ENCODE results near the gene KIAA1671. TPM values are rescaled to one million over a fixed set of nuclear protein-coding genes. Genes with fewer than 3 reads are reported as not detected.

The KIAA1671 gene
- total and polyA plus RNA-seq, 9 of the 15 experiments (the other 6 are each of a cell fraction or from before 2014, with no cell fraction given) = under 0.01 to 0.11 (median 0.02) TPM; not detected in 5

- H3K79me2 ChIP-seq (ENCODE audit: control insufficient read depth, insufficient read depth, low read length) = no peaks in the 10 kb centered on the region
- H4K20me1 ChIP-seq (replicated peaks; ENCODE audit: control insufficient read depth, insufficient read depth, low read length) = no peaks in the 10 kb centered on the region
- DNase-seq (ENCODE audit: extremely low read depth in 1 of 4, low spot score in 3 of 4) = peak in 1 of 4 experiments; percentile 4
- CTCF ChIA-PET (ENCODE audit: low intra/inter-chr PET ratio) = interaction anchor here (0.5 to 1.1 kb wide), 2 partner anchors 120 to 765 kb away, joined by 3 to 4 read pairs; no protein-coding TSS in a partner anchor
- intact Hi-C loops (cut with micrococcal nuclease) = loop anchor here (5.0 kb wide), 1 partner anchor 120 kb away; no protein-coding TSS in a partner anchor
- H3K27me3 ChIP-seq (ENCODE audit: control insufficient read depth in 2 of 2, insufficient read depth in 2 of 2, low read length in 2 of 2) = peaks cover 0 to 5% of the 10 kb centered on the region in 2 experiments; a peak in 1 of 5 replicates
- no peak overlapping the region for H3K9ac ChIP-seq (ENCODE audit: insufficient read depth in 1 of 2, low read depth in 2 of 2, low read length in 2 of 2)
- no peaks in the 10 kb centered on the region for H3K9me3 ChIP-seq (replicated peaks; ENCODE audit: control insufficient read depth, insufficient read depth, low read depth, low read length)
- no peak for ATAC-seq
- in situ Hi-C loops (cut with MboI) = no loop called here
- no peaks in the 10 kb centered on the region; a peak in 1 of 5 replicates for H3K4me1 ChIP-seq (replicated peaks in 1 of 2; ENCODE audit: control insufficient read depth in 2 of 2, insufficient read depth in 2 of 2, low read length in 2 of 2)
- H2AFZ ChIP-seq (ENCODE audit: low read depth, low read length) = no peak overlapping the region
- H3K4me3 ChIP-seq = no peak overlapping the region
- BruUV-seq (replicated peaks) = no TSS peak
- 0% methylated on average over 2 of the region's 2 CpGs for WGBS (ENCODE audit: insufficient coverage, low coverage, missing lambda C conversion rate)
- H3K36me3 ChIP-seq (ENCODE audit: control insufficient read depth, insufficient read depth, low read length) = no peaks in the 10 kb centered on the region
- no peak overlapping the region for H3K27ac ChIP-seq (ENCODE audit: extremely low read depth, low read depth, low read length)
- no peak for FAIRE-seq
- POLR2A ChIA-PET = interaction anchor here (0.7 kb wide), 1 partner anchor 231 kb away, joined by 3 read pairs; no protein-coding TSS in a partner anchor
- H3K4me2 ChIP-seq (ENCODE audit: insufficient read depth, low read length) = no peak overlapping the region
- H3K9me1 ChIP-seq (ENCODE audit: control insufficient read depth, insufficient read depth, low read length) = no peaks in the 10 kb centered on the region
- TF ChIP-seq E2F8 (IDR thresholded peaks at IDR 0.05; ENCODE audit: low read depth, partially characterized antibody) = no peak
- no peak for TF ChIP-seq KDM4B (IDR thresholded peaks at IDR 0.05; ENCODE audit: borderline replicate concordance in 2 of 2, low read depth in 1 of 2)
- TF ChIP-seq ILK (tag; IDR thresholded peaks at IDR 0.05; ENCODE audit: borderline replicate concordance, low read depth) = no peak
- no peak for TF ChIP-seq NUFIP1 (IDR thresholded peaks at IDR 0.05; ENCODE audit: partially characterized antibody)
- TF ChIP-seq CCNT2 (IDR thresholded peaks at IDR 0.05; ENCODE audit: borderline replicate concordance, extremely low read depth, insufficient read length, low read depth, low read length) = no peak
- peak; percentile 59 for TF ChIP-seq ZFP36 (IDR thresholded peaks at IDR 0.05; ENCODE audit: low read depth, low read length, partially characterized antibody)
- TF ChIP-seq C11orf30 (IDR thresholded peaks at IDR 0.05; ENCODE audit: low read depth) = no peak
- TF ChIP-seq PHF8 (IDR thresholded peaks at IDR 0.05; ENCODE audit: borderline replicate concordance, low read length) = no peak
- no peak for TF ChIP-seq ZNF318 (IDR thresholded peaks at IDR 0.05; ENCODE audit: borderline replicate concordance in 1 of 2, low read depth in 1 of 2)
- TF ChIP-seq GATAD2A (IDR thresholded peaks at IDR 0.05) = no peak
- no peak for TF ChIP-seq BRD9 (IDR thresholded peaks at IDR 0.05; ENCODE audit: low read depth, partially characterized antibody)
These were observed 15.4 kb upstream of the KIAA1671 start for GRCh38 chr22:24937114-24937513.
